LHCN-M2 (cell line): Measurements from ENCODE around the gene BMI1. TPM values are rescaled to one million over a fixed set of nuclear protein-coding genes. Genes with fewer than 3 reads are reported as not detected.

Experiments used
- DNase-seq: peaks from one replicate; pipeline ENCODE4 v3.0.0-alpha.2; 2012; ENCODE audit warnings: low read depth
- total RNA-seq: library from RNA; depleted of rRNA; stranded (reverse); fragments of >200 nt; gene quantifications from 2 replicates; pipeline ENCODE4 v1.2.3, GENCODE V29; 2014; rRNA removed

The BMI1 gene
- total RNA-seq, 1 experiment from 2014 or later = 53.9 TPM

GRCh38 chr10:22366435-22366703 is 45.5 kb downstream of the BMI1 start:
- no peak for DNase-seq

DNA sequence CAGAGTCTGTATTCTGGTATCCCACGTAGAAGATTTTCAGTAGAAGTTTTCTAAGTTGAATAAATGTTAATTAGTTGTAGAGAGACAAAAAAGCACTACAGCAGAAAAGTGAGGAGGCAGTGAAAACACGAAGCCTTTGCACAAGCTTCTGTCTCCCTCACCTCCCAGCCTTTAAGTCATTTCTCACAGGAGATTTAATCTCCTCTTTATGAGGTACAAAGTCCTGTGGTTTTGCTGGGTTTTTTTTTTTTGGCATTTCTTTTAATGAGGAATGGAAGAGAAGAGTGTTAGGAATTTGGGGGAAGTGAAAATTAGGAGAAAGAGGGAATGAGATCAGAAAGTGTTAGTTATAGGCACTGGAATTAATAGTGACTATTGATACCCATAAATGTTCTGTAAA is 45.9 kb downstream of the BMI1 start:
- DNase-seq = no peak

DNA sequence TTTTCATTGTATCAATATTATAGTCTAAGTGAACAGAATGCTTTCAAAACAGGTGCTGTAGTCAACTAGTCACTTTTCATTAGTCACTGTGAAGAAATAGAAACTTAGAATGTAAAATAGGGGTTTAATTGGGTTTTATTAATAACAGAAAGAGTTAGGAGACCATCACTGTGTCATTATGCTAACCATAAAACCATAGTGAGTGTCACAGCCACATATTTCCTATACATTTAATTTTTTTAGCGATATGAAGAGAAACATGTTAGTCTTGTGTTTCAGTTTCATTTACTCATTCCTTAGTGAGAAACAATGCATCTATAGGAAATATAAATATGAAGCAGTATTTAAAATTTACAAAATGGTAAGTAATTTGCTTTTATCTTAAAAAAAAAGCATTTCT is 46.6 kb downstream of the BMI1 start:
- DNase-seq = no peak

DNA sequence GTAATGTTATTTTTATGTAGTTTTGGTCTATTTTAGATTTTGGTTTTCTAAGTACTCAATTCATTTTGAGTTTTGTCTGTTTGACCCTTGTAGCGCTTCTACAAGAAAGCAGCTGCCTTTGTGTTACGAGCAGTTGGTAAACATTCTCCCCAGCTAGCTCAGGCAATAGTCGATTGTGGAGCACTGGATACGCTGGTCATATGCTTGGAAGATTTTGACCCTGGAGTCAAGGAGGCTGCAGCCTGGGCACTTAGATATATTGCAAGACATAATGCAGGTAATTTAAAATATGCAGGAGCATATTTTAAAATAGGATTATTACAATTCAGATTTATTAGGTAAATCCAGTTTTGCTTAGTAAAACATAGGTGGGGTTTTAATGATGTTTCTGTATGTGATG is 47.5 kb downstream of the BMI1 start:
- no peak for DNase-seq

GRCh38 chr10:22368981-22369380 is 48.1 kb downstream of the BMI1 start:
- no peak for DNase-seq

- DNase-seq = peak; percentile 4
Observed at GRCh38 chr10:22369434-22370072, 48.7 kb downstream of the BMI1 start.

DNA sequence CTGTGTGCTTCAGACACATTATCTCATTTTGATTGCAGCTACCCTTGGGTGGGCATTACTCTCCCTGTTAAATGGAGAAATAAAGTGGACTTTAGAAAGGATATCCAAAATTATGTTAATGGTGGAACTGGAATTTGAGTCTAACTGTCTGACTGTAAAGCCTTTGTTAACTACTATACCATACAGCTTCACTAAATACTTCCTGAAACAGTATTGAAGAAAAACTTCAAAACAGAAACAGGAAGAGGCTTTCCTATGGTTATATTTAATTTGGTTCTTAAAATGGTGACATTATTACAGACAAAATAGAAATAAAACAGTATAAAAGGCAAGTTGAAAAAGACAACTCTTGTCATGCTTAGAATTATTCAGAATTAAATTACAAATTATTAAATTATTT is 49.4 kb downstream of the BMI1 start:
- DNase-seq = no peak

- DNase-seq = no peak
Observed at GRCh38 chr10:22372298-22372697, 51.4 kb downstream of the BMI1 start.

- no peak for DNase-seq
Observed at GRCh38 chr10:22372917-22373316, 52.0 kb downstream of the BMI1 start.

GRCh38 chr10:22374489-22375126 is 53.7 kb downstream of the BMI1 start:
- DNase-seq = no peak

DNA sequence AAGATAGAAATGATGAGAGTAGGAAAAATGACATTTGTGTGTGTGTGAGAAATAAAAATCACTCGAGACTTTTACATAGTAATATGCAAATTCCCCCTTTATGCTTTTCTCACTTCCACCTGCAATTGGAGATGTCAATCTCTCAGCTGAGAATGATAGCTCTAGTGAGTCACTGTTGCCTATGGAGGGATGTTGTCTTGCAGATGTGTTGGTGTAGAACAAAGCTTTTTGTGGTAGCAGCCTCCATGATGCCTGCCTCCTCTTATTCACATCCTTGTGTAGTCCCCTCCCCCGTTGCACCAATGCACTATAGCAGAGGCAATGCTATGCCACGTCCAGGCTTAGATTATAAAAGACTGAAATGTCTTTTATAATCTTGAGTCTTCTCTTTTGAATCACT is 58.2 kb downstream of the BMI1 start:
- no peak for DNase-seq

Other genes starting within 250 kb of the BMI1 start
- 0.26 TPM in 1 of 2 replicates, not detected in the other for gene EBLN1, start 103.1 kb upstream of the BMI1 start, total RNA-seq
- 37.5 and 56.6 TPM in 2 replicates for gene COMMD3, start 4.7 kb upstream of the BMI1 start, total RNA-seq
- gene SPAG6, start 24.4 kb downstream of the BMI1 start, total RNA-seq = not detected in 2 replicates